Measurements from ENCODE around the gene BNC2. TPM values are rescaled to one million over a fixed set of nuclear protein-coding genes. Genes with fewer than 3 reads are reported as not detected.

Gene BNC2
- total and polyA plus RNA-seq, 2 experiments from 2014 or later = 19.3 to 20.7 TPM

- H3K4me1 ChIP-seq (ENCODE audit: insufficient read depth) = no peaks in the 10 kb centered on the region
- H3K9me2 ChIP-seq (replicated peaks; ENCODE audit: insufficient read depth) = no peaks in the 10 kb centered on the region
- H3K9me3 ChIP-seq (ENCODE audit: low read depth) = no peaks in the 10 kb centered on the region
- no peaks in the 10 kb centered on the region for H4K20me1 ChIP-seq (ENCODE audit: insufficient read depth, poor library complexity, severe bottlenecking)
- no peak overlapping the region for H2AFZ ChIP-seq
- no peaks in the 10 kb centered on the region for H3K36me3 ChIP-seq (replicated peaks; ENCODE audit: insufficient read depth, low read depth)
- H3K4me2 ChIP-seq = no peak overlapping the region
- DNase-seq (ENCODE audit: low spot score) = no peak
- H3K79me2 ChIP-seq = peaks cover 4% of the 10 kb centered on the region
- TF ChIP-seq, protein P1, sequence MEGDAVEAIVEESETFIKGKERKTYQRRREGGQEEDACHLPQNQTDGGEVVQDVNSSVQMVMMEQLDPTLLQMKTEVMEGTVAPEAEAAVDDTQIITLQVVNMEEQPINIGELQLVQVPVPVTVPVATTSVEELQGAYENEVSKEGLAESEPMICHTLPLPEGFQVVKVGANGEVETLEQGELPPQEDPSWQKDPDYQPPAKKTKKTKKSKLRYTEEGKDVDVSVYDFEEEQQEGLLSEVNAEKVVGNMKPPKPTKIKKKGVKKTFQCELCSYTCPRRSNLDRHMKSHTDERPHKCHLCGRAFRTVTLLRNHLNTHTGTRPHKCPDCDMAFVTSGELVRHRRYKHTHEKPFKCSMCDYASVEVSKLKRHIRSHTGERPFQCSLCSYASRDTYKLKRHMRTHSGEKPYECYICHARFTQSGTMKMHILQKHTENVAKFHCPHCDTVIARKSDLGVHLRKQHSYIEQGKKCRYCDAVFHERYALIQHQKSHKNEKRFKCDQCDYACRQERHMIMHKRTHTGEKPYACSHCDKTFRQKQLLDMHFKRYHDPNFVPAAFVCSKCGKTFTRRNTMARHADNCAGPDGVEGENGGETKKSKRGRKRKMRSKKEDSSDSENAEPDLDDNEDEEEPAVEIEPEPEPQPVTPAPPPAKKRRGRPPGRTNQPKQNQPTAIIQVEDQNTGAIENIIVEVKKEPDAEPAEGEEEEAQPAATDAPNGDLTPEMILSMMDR (IDR thresholded peaks at IDR 0.05; ENCODE audit: poor library complexity) = no peak
- TF ChIP-seq EZH2 (IDR thresholded peaks at IDR 0.05; ENCODE audit: borderline replicate concordance) (no peak), EZH2phosphoT487 (IDR thresholded peaks at IDR 0.05; ENCODE audit: low read depth, severe bottlenecking, unreplicated experiment) (no peak)
- no peak overlapping the region for H3K27ac ChIP-seq
- H3K4me3 ChIP-seq = no peak overlapping the region
- H3K27me3 ChIP-seq = no peaks in the 10 kb centered on the region
- 76% methylated on average over 4 of the region's 4 CpGs for WGBS (ENCODE audit: low lambda C conversion rate, missing lambda C conversion rate)
Measured at GRCh38 chr9:16712787-16713186, 157.7 kb downstream of the BNC2 start.

DNA sequence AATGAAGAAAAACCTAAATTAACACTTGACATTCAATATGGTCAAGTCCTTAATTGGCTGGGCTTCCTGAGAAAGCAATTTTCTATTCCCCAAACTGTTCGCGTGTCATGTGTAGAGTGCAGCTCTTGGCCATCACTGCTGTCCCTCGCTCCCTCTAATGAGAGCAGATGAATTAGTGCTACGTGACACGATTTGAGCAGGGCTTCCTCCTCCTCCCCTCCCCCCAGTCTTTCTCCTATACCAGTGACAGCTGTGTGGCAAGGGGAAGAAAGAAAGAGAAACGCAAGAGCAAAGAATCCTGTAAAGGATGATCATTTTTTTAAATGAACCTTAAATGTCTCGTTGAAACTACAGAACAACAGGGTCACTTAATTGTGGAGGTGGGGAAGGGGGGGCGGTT is 159.6 kb downstream of the BNC2 start:
- peaks cover 2% of the 10 kb centered on the region for H3K4me1 ChIP-seq (ENCODE audit: insufficient read depth)
- DNase-seq (ENCODE audit: low spot score) = no peak
- no peak overlapping the region for H3K27ac ChIP-seq
- H3K36me3 ChIP-seq (replicated peaks; ENCODE audit: insufficient read depth, low read depth) = no peaks in the 10 kb centered on the region
- H3K27me3 ChIP-seq = no peaks in the 10 kb centered on the region
- H3K9me2 ChIP-seq (replicated peaks; ENCODE audit: insufficient read depth) = no peaks in the 10 kb centered on the region
- H3K4me3 ChIP-seq = no peak overlapping the region
- H4K20me1 ChIP-seq (ENCODE audit: insufficient read depth, poor library complexity, severe bottlenecking) = no peaks in the 10 kb centered on the region
- TF ChIP-seq, protein P1 (IDR thresholded peaks at IDR 0.05; ENCODE audit: poor library complexity) = no peak
- no peak for TF ChIP-seq EZH2 (IDR thresholded peaks at IDR 0.05; ENCODE audit: borderline replicate concordance)
- TF ChIP-seq EZH2phosphoT487 (IDR thresholded peaks at IDR 0.05; ENCODE audit: low read depth, severe bottlenecking, unreplicated experiment) = no peak
- no peak overlapping the region for H3K4me2 ChIP-seq
- peaks cover 4% of the 10 kb centered on the region for H3K79me2 ChIP-seq
- H2AFZ ChIP-seq = no peak overlapping the region
- WGBS (ENCODE audit: low lambda C conversion rate, missing lambda C conversion rate) = 41% methylated on average over 8 of the region's 8 CpGs
- H3K9me3 ChIP-seq (ENCODE audit: low read depth) = no peaks in the 10 kb centered on the region

DNA sequence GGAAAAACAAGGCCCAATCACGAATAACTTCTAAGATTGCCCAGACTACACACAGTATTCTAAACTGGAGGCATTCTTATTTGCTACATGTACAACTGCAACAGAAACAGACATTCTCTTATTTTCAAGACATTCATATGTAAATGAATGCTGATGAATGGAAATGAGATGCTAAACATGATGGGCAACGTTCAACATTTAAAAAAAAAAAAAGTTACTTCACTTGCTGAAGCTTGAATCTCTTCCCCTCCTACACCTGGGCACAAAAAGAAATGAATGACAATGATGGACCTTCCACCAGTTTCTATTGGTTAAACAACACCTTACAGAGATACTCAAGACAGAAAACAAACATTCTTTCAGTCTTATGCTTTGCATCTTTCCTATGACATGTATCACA is 160.5 kb downstream of the BNC2 start:
- no peak overlapping the region for H3K4me3 ChIP-seq
- H3K79me2 ChIP-seq = peaks cover 4% of the 10 kb centered on the region
- no peaks in the 10 kb centered on the region for H3K27me3 ChIP-seq
- H3K27ac ChIP-seq = no peak overlapping the region
- no peaks in the 10 kb centered on the region for H3K36me3 ChIP-seq (replicated peaks; ENCODE audit: insufficient read depth, low read depth)
- no peaks in the 10 kb centered on the region for H4K20me1 ChIP-seq (ENCODE audit: insufficient read depth, poor library complexity, severe bottlenecking)
- TF ChIP-seq EZH2 (IDR thresholded peaks at IDR 0.05; ENCODE audit: borderline replicate concordance) (no peak), EZH2phosphoT487 (IDR thresholded peaks at IDR 0.05; ENCODE audit: low read depth, severe bottlenecking, unreplicated experiment) (no peak)
- TF ChIP-seq, protein P1 (IDR thresholded peaks at IDR 0.05; ENCODE audit: poor library complexity) = no peak
- H3K4me2 ChIP-seq = no peak overlapping the region
- no peak overlapping the region for H2AFZ ChIP-seq
- WGBS (ENCODE audit: low lambda C conversion rate, missing lambda C conversion rate) = 54% methylated on average over 2 of the region's 2 CpGs
- no peaks in the 10 kb centered on the region for H3K9me2 ChIP-seq (replicated peaks; ENCODE audit: insufficient read depth)
- DNase-seq (ENCODE audit: low spot score) = no peak
- H3K9me3 ChIP-seq (ENCODE audit: low read depth) = no peaks in the 10 kb centered on the region
- H3K4me1 ChIP-seq (ENCODE audit: insufficient read depth) = peaks cover 12% of the 10 kb centered on the region
